RPMI8226 (cell line): Measurements from ENCODE around the gene QKI.
"Not testable (repeated sequence)": the region's sequence is repeated elsewhere in the genome, so short reads cannot be mapped to it uniquely, and the experiment has no call there.

ENCODE experiments used
- DNase-seq: peaks from one replicate; pipeline ENCODE4 v3.0.0-alpha.2; 2015

The QKI gene

GRCh38 chr6:163444077-163444476, 29.6 kb downstream of the QKI start:
- DNase-seq: no peak

DNA sequence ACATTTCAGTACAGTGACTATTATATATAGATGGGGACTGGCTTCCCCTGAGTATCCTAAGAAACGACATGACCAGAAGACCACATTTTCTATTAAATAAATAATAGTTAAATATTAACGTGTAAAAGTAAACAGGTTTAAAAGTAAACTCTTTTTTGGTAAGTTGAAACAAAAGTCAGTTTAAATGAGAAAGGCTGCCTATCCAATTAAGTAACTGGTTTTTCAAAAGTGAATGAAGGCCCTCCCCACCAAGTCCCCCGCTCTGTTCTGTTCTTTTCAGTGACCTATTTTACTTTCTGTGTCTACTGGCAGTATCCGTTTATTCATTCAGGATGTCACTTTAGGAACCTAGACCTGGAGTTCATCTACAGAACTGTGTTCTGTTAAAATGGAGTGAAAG, 32.0 kb downstream of the QKI start:
- no peak for DNase-seq

DNA sequence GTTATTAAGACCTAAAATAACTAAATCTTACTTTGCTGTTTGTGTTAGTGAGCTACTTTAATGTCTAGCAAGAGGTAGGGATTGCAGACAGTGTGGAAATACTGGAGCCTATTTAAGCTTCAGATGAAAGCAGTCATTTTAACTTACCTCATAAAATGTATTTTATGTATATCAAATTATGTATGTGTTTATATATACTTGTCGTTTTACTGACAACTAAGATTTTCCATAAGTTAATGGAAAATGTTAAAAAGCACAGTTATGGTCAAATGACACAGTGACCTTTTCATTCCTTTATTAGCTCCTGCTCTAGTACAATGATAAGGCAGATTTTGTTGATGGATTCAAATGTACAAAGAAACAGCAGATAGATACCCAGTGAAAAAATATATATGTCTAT, 34.6 kb downstream of the QKI start:
- DNase-seq: no peak

GRCh38 chr6:163454425-163454824, 39.9 kb downstream of the QKI start:
- no peak for DNase-seq

DNA sequence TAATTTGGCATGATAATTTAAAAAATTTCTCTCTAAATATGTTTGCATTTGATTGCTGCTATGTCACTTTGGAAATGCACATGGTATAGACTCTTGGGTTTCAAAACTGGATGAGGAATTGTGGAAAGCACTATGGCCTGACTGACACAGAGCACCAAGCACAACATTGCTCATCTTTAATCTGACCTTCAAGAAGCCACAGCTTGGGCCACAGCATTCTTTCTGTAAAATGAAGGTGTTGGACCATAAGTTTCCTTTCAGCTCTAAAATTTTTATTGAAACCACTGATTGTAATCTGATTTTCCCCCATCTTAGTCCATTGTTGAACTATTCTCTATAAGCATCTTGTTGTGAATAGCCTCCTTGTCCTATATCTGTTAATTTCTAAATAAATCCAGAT, 41.0 kb downstream of the QKI start:
- no peak for DNase-seq

DNA sequence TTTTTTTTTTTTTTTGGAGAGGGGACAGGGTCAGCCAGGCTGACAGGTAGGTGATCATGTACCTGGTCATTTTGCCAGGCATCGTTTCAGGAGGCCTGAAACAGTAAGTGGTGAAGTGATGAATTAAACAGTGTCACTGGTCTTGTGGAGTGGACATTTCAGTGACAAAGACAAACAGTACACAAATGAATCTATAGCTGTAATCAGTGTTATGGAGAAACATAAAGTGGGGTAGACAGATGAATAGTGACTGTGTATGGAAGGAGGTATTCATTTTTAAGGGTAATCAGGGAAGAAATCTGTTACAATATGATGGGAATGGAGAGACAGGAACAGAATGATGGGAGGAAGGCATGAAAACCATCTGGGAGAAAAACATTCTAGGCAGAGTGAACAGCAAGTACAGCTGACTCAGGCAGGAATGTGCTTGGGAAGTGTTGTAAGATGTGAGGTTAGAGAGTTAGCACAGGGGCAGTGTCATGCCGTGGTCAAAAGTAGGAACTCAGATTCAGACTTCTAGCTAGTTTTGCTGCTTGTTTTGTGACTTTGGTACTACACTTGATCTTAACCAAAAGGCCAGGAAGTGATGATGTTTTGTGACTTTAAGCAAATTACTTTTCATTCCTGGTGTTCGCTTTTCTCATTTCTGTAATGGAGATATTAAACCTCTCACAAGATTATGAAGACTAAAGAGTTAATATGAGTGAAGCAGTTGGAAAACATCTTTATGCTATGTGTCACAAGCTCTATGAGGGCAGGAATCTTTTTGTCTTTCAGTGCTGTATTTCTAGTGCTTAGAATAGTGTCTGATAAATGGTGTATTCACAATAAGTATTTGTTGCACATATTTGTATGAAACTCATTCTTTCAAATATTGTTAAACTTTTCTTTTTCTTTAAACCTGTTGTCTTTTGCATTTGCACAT, 43.4 kb downstream of the QKI start:
- DNase-seq: no peak

DNA sequence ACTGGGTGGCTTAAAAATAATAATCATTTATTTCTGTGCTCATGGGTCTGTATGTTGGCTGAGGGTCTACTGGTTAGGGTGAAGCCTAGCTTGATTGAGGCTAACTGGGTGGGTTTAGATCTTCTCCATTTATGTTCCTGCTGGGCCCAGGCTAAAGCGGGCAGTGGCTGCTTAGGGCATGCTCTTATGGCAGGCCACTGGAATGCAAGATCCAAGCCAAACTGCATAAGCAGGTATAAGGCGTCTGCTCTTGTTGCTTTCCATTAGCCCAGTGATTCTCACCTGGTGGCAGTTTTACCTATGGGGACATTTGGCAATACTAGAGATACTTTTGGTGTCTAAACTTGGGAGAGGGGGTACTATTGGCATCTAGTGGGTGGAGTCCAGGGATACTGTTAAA, 44.5 kb downstream of the QKI start:
- no peak for DNase-seq

DNA sequence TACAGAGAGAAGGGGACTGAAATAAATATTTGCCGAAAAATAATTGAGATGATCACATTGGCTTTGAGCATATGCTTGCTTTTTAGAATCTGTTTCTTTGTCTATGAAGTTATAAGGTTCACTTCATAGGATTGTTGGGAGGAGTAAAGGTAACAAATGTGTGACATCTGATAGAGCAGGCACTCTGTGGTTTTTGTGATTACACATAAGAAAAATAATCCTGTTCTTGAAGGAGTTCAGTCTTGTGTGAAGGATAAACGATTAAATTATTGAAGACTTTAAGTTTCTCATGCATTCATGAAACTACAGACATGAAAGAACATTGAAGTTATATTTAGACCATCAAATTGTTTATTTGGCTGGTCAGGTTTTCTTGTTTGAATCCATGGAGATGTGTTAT, 45.0 kb downstream of the QKI start:
- no peak for DNase-seq

DNA sequence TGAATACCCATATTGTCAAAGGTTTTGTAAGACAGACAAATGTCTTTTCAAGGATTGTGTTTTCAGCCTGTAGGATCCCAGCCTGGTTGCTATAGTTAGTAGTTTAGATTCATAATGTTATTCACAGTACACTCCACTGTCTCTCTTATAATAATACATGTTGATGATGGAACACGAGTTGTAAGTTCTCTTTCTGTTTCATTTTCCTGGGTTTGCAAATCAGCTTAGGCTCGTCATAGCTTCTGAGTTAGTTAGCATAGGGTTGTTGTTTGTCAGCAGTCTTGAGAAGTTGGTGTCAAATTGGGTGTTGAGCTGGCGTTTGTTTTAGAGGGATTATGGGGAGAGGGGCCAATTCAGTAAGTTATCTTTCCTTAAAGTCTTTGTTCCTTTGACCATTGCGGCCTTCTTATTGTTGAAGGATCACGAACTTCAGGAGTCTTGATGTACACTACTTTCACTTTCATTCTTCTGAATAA, 45.8 kb downstream of the QKI start:
- no peak for DNase-seq

GRCh38 chr6:163461696-163462095, 47.2 kb downstream of the QKI start:
- DNase-seq: no peak

DNA sequence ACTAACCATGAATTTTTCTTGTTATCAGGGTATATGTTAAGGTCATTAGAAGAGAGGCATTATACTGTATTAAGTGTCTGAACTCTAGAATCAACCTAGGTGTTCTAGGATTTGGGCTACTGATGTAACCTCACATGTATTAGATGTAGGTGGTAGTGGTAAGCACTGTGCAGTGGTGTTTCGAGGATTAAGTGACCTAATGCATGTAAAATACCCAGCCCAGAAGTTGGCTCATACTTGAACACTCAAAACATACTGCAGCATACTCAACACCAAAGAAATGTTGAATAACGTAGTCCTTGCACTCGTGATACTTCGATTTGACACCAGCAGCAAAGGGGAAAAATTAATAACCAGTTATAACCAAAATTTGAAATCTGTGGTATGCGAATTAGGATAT, 48.7 kb downstream of the QKI start:
- DNase-seq: no peak

DNA sequence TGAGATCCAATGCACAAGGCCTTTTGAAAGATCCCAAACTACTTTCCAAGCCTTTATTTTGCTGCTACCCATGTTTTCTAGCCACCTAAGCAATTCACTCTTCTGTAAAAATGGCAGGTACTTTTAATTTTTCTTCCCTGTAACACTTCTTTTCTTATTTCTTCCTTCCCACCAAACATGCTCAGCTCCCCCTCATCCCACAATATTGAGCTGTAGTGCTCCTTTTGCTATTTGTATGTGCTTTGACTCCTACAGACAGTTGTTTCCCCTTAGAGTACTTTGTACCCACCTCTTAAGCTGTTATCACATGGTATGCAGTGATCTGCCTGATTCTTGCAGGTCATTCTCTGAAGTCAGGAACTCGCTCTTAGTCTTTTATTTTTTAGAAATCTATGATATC, 49.3 kb downstream of the QKI start:
- no peak for DNase-seq

- no peak for DNase-seq
Measured at GRCh38 chr6:163466839-163467390, 52.4 kb downstream of the QKI start.

DNA sequence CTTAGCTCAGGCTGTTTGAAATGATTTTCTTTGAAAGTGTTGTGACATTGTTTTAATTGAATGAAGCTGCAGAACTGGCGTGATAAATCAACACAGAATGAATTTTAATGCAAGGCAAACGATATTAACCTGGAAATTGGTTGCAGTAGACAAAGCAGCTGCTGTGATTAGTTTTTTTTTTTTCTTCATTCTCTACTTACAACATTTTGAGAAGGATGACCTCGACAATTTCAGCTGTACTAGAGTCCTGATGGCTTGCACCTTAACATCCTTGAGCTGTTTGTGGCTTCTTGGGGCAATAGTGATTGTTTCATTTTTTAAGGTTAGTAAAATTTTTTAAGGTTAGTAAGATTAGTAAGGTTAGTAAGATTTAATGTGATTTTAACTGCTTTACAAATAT, 54.2 kb downstream of the QKI start:
- no peak for DNase-seq

DNA sequence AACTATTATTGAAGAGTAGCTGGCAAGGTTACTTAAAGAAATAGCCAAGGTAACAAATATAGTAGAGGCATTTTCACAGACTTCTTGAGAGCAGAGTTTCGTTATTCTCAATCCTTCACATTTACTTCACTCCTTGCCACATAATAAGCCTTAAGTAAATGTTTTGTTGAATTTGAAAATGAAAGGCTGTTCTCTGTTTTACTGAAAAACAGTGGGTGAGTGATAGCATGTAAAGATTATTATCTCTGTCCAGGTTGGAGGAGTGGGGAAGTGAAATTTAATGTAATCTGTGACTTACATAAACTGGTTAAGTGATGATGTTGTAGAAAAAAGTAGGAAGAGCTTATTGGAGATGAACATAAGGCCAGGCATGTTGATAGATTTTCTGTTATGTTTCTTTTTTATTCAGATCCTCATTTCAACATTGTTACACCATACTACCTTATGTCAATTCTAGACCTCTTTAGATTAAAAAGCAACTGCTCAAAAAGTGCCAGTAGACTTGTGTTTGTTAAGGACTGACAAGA, 55.0 kb downstream of the QKI start:
- DNase-seq: no peak

- no peak for DNase-seq
Measured at GRCh38 chr6:163470611-163471010, 56.1 kb downstream of the QKI start.

- DNase-seq: no peak
Measured at GRCh38 chr6:163474581-163474980, 60.1 kb downstream of the QKI start.

DNA sequence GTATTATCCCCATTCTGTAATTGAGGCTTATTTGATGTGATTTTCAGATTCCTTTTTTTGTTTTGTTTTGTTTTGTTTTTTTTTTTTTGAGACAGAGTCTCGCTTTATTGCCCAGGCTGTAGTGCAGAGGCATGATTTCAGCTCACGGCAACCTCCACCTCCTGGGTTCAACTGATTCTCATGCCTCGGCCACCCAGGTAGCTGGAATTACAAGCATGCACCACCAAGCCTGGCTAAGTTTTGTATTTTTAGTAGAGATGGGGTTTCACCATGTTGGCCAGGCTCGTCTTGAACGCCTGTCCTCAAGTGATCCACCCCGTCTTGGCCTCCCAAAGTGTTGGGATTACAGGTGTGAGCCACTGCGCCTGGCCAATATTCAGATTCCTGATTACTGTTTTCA, 62.4 kb downstream of the QKI start:
- not testable (repeated sequence) for DNase-seq

- DNase-seq: no peak
Measured at GRCh38 chr6:163483107-163483506, 68.6 kb downstream of the QKI start.

DNA sequence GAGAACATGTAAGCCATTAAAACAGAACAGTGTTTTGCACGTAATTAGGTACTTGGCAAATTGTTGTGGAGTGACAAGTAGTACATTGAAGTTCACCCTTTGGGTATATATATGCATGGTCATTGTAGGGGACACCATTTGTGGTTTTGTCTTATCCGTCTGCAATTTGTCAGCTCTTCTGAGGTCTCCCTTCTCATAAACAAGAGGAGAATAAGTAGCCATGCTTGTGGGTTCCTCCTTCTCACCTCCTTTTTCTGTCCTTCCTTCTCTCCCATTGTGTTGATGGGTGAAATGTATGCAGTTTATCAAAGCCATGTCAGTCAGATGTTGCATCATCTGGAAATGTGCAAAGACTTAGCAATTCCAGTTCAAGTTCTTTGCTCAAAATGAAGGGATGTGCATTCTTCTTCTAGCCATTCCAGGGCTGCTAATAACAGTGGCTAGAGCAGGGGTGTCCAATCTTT, 70.9 kb downstream of the QKI start:
- no peak for DNase-seq

- no peak for DNase-seq
Measured at GRCh38 chr6:163486821-163487220, 72.3 kb downstream of the QKI start.

DNA sequence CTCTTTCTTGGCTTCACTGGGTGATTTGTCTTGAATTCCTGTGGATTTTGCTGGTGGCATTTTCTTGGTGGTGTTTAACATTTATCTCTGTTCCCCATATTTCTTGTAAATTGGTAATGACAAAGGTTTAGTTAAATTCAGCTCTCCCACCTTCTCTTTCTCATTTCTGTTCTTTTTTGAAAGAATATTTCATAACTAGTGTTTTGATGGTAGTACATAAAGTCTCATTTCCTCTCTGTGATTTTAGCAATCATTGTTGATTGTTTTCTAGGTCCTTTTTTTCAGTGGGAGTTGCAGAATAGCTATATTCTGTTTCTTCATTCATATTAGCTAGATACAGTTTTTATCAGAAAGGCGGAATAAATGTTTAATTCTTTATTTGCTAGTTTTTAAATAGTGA, 73.1 kb downstream of the QKI start:
- no peak for DNase-seq

DNA sequence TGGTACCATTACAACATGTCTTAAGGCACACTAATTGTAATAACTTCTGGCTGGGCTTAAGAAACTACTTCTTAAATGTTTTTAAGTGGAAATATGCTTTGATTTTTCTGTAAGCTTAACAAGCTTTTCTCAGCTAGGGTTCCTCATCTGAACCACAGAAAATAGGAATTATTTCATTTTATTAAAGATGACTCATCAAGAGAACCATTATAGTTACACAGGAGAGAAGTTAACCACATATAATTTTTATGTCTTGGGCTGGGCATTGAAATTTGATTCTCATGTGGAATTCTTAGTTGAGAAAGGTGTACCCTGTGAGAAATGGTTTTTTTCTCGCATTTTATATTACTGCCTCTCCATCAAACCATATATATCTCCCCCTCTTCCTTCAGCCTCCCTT, 75.1 kb downstream of the QKI start:
- DNase-seq: no peak
